BJ (cell line): ENCODE measurements around the gene TBX5. TPM values are rescaled to one million over a fixed set of nuclear protein-coding genes. Genes with fewer than 3 reads are reported as not detected.

Experiments used
- CTCF ChIA-PET: fragments of 350-600 bp; formaldehyde crosslinking; extraction: SDS; loops from one replicate; lab custom pipeline; 2021; ENCODE audit warnings: antibody characterized with exemption, inconsistent platforms; lab: Yijun Ruan, JAX
- POLR2A ChIA-PET: fragments of 300-600 bp; sonication (Branson Sonifier 250); formaldehyde crosslinking; extraction: SDS; loops from one replicate; lab custom pipeline; 2021; ENCODE audit warnings: antibody characterized with exemption; lab: Charles Lee
- DNase-seq: peaks from one replicate; pipeline ENCODE4 v3.0.0-alpha.2; 2011; ENCODE audit warnings: low read depth
- H3K27me3 ChIP-seq: 2 replicates; pipeline ENCODE4 v1.6.0; 2011; ENCODE audit warnings: low read length; ENCODE audit not compliant: control insufficient read depth, insufficient read depth
- H3K36me3 ChIP-seq: 2 replicates; pipeline ENCODE4 v1.5.1; 2011; ENCODE audit warnings: low read length; ENCODE audit not compliant: control insufficient read depth, insufficient read depth
- H3K4me3 ChIP-seq: 2 replicates; pipeline ENCODE4 v1.5.1; 2011; ENCODE audit warnings: low read depth, mild to moderate bottlenecking, control low read depth, low read length
- polyA plus RNA-seq: library from polyadenylated mRNA; depleted of rRNA; stranded (reverse); fragments of >200 nt; gene quantifications from 2 replicates; pipeline ENCODE4 v1.2.3, GENCODE V29; 2011
- TF ChIP-seq, protein P1 (sequence below): IDR thresholded peaks from 2 replicates; pipeline ENCODE4 v1.5.1; 2011; ENCODE audit warnings: low read depth, mild to moderate bottlenecking, control low read depth, inconsistent platforms, low read length, moderate library complexity; ENCODE audit not compliant: insufficient read depth

Gene TBX5
- polyA plus RNA-seq, 1 experiment, result 30.8 TPM

DNA sequence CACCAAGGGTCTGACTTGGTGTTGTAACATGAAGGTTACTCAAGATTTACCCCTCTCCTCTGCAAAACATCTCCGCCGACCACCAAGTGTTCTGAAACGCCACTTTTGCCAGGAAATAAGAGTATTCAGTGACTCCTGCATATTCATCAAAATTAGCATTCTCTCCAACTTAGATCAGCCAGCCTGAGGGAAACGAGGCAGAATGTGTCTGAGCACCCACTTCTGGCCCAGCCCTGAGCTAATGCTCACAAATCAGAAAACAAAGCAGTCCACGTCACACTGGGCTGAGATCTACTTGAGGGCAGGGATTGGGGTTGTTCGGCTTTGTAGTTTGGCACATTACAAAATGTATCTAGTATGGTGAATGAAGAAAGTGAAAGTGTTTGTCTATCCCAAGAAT lies 64.3 kb downstream of the TBX5 start:
- CTCF ChIA-PET, result no interaction called here
- no peak overlapping the region for H3K4me3 ChIP-seq
- no peaks in the 10 kb centered on the region for H3K27me3 ChIP-seq
- no peaks in the 10 kb centered on the region for H3K36me3 ChIP-seq
- no peak for DNase-seq
- TF ChIP-seq, protein P1, sequence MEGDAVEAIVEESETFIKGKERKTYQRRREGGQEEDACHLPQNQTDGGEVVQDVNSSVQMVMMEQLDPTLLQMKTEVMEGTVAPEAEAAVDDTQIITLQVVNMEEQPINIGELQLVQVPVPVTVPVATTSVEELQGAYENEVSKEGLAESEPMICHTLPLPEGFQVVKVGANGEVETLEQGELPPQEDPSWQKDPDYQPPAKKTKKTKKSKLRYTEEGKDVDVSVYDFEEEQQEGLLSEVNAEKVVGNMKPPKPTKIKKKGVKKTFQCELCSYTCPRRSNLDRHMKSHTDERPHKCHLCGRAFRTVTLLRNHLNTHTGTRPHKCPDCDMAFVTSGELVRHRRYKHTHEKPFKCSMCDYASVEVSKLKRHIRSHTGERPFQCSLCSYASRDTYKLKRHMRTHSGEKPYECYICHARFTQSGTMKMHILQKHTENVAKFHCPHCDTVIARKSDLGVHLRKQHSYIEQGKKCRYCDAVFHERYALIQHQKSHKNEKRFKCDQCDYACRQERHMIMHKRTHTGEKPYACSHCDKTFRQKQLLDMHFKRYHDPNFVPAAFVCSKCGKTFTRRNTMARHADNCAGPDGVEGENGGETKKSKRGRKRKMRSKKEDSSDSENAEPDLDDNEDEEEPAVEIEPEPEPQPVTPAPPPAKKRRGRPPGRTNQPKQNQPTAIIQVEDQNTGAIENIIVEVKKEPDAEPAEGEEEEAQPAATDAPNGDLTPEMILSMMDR, result no peak
- POLR2A ChIA-PET, result no interaction called here

DNA sequence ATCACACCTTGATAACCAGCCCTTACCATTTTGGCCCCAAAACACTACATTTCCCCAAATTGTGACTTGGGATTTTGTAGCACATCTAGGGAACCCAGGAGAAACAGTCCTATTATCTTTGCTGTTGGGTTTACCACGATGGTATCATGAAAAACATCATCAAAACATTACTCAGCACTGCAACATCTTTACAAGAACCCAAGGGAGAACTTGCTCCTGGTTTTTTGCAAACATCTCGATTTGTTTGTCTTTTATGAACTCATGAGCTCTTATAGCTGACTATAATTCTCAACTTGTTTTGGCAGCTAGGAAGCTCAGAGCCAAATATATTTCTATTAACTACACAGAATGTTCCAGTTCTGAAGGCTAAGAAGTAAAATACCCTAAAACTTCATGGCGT lies 65.7 kb downstream of the TBX5 start:
- Histone ChIP-seq H3K27me3 (no peaks in the 10 kb centered on the region), H3K36me3 (no peaks in the 10 kb centered on the region), H3K4me3 (no peak overlapping the region)
- DNase-seq, result no peak
- CTCF ChIA-PET, result no interaction called here
- TF ChIP-seq, protein P1, result no peak
- POLR2A ChIA-PET, result no interaction called here

DNA sequence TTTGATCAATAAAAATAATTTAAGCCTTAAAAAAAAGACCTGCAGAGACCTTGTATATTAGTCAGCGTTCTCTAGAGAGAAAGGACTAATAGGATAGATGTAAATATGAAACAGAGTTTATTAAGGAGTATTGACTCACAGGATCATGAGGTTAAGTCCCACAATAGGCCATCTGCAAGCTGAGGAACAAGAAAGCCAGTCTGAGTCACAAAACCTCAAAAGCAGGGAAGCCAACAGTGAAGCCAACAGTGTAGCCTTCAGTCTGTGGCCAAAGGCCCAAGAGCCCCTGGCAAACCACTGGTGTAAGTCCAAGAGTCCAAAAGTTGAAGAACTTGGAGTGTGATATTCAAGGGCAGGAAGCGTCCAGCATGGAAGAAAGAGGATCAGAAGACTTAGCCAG lies 66.3 kb downstream of the TBX5 start:
- peak; percentile 55 for DNase-seq
- Histone ChIP-seq H3K27me3 (no peaks in the 10 kb centered on the region), H3K36me3 (no peaks in the 10 kb centered on the region), H3K4me3 (no peak overlapping the region)
- CTCF ChIA-PET, result no interaction called here
- POLR2A ChIA-PET, result no interaction called here
- TF ChIP-seq, protein P1, result no peak

DNA sequence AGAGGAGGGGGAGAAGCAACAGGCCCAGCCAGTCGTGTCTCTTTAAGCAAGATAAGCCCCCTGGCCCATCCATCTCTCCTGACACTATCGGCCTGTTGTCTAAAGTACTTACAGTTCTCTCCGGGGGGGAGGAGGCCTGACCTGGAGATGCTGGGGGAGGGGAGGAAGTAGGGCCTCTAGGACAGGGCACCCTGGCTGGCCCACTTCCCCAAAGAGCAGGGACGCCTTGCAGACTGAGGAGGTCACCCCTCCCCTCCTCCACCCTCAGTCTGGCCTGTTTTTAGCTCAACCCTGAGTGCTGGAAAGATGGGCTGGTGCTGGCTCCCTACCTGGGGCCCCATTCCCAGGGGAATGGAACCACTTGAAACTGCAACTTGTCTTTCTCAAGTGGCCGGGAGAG lies 70.3 kb downstream of the TBX5 start:
- CTCF ChIA-PET, result interaction anchor here (1.0 kb wide), 1 partner anchor 11 kb away, joined by 3 read pairs; no protein-coding TSS in a partner anchor
- TF ChIP-seq, protein P1, result no peak
- H3K27me3 ChIP-seq, result no peaks in the 10 kb centered on the region
- POLR2A ChIA-PET, result no interaction called here
- H3K4me3 ChIP-seq, result no peak overlapping the region
- no peak for DNase-seq
- H3K36me3 ChIP-seq, result no peaks in the 10 kb centered on the region

DNA sequence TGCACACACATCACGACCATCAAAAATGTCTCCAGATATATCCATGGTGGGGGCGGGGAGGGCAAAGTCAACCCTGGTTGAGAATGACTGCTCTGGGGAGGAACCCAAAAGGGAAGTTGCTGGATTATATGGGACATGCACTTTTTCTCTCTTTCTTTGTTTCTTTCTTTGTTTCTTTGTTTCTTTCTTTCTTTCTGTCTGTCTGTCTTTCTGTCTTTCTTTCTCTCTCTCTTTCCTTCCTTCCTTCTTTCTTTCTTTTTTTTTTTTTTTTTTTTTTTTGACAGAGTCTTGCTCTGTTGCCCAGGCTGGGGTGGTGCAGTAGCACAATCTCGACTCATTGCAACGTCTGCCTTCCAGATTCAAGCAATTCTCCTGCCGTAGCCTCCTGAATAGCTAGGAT lies 71.5 kb downstream of the TBX5 start:
- Histone ChIP-seq H3K4me3 (no peak overlapping the region), H3K27me3 (no peaks in the 10 kb centered on the region), H3K36me3 (no peaks in the 10 kb centered on the region)
- TF ChIP-seq, protein P1, result no peak
- DNase-seq, result no peak
- ChIA-PET CTCF (interaction anchor here (0.6 kb wide), 1 partner anchor 9 kb away, joined by 3 read pairs; no protein-coding TSS in a partner anchor), POLR2A (no interaction called here)
